HCT116 (cell line): Measurements from ENCODE around the gene TBX2.

Experiments
- ATF3 ChIP-seq: IDR thresholded peaks from 2 replicates; pipeline ENCODE4 v1.6.1; 2012
- EGR1 ChIP-seq: IDR thresholded peaks from 2 replicates; pipeline ENCODE4 v1.6.1; 2012; ENCODE audit warnings: low read depth
- EZH2 ChIP-seq: fragments of 200-600 bp; sonication (generic); IDR thresholded peaks from 2 replicates; pipeline ENCODE4 v1.6.1; 2017; ENCODE audit warnings: antibody characterized with exemption, mixed run types
- MAX ChIP-seq: IDR thresholded peaks from 2 replicates; pipeline ENCODE4 v1.6.1; 2012
- POLR2A ChIP-seq: IDR thresholded peaks from 2 replicates; pipeline ENCODE4 v1.7.0; 2011; ENCODE audit warnings: borderline replicate concordance; ENCODE audit not compliant: insufficient read depth, insufficient read length; ENCODE audit errors: extremely low read depth
- POLR2AphosphoS5 ChIP-seq: IDR thresholded peaks from 2 replicates; pipeline ENCODE4 v1.6.1; 2011; ENCODE audit warnings: mild to moderate bottlenecking, low read depth, low read length, moderate library complexity
- SIN3A ChIP-seq: IDR thresholded peaks from 2 replicates; pipeline ENCODE4 v1.6.1; 2012; ENCODE audit warnings: low read depth
- TCF7L2 ChIP-seq: IDR thresholded peaks from 2 replicates; pipeline ENCODE4 v1.7.0; 2011; ENCODE audit warnings: borderline replicate concordance, inconsistent platforms; ENCODE audit not compliant: insufficient read depth, insufficient read length; ENCODE audit errors: extremely low read depth
- YY1 ChIP-seq: IDR thresholded peaks from 2 replicates; pipeline ENCODE4 v1.6.1; 2011; ENCODE audit warnings: low read length, low read depth, moderate library complexity, mild to moderate bottlenecking; ENCODE audit not compliant: insufficient replicate concordance; ENCODE audit errors: extremely low read depth
- ZBTB33 ChIP-seq: IDR thresholded peaks from 2 replicates; pipeline ENCODE4 v1.6.1; 2011; ENCODE audit warnings: mild to moderate bottlenecking, low read length, moderate library complexity; ENCODE audit not compliant: insufficient replicate concordance; ENCODE audit errors: extremely low read depth
- ZFX ChIP-seq: fragments of 450-650 bp; IDR thresholded peaks from 2 replicates; pipeline ENCODE4 v1.6.1; 2017
- ZNF274 ChIP-seq: fragments of 200-500 bp; sonication (Bioruptor generic); IDR thresholded peaks from 2 replicates; pipeline ENCODE4 v1.6.1; 2014; ENCODE audit warnings: mild to moderate bottlenecking, low read depth, low read length, inconsistent platforms
- TF ChIP-seq, protein P1 (sequence below), 3 experiments: fragments of 200-600 bp in 1 of 3; sonication (generic) in 1 of 3; IDR thresholded peaks in 2 of 3; conservative IDR thresholded peaks in 1 of 3; 2 replicates each; pipeline ENCODE4 v1.5.1; 2012 to 2017; ENCODE audit warnings: low read depth in 2 of 3, low read length in 2 of 3, antibody characterized with exemption in 1 of 3, borderline replicate concordance in 1 of 3, control low read depth in 1 of 3, mild to moderate bottlenecking in 1 of 3, mixed read lengths in 1 of 3, mixed run types in 1 of 3, moderate library complexity in 1 of 3; ENCODE audit not compliant: insufficient read depth in 1 of 3
- TF ChIP-seq, protein P2 (sequence below): IDR thresholded peaks from 2 replicates; pipeline ENCODE4 v1.6.1; 2012; ENCODE audit warnings: low read depth

DNA sequence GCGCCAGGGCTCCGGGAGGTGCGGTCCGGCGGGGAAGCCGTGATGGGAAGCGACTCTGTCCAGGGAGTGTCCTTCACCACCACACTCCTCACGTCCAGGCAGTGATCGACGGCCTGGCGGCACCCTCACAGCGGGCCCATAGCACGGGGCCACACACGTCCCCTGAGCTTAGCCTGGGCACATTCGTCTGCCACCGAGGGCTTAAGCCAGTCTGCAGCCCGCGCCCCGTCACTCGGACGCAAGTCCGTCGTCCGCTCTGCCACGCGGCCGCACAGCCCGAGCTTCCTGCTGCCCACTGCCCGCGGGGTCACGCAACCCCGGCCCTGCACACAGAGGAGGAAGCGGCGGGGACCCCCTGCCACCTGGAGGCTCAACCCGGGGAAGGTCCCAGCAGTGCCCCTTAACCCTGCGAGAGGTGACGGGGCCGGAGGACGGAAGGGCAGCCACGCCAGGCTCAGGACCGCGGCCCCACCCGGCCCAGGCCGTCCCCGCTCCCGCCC, 3.0 kb upstream of the TBX2 start:
- TF ChIP-seq, protein P1, sequence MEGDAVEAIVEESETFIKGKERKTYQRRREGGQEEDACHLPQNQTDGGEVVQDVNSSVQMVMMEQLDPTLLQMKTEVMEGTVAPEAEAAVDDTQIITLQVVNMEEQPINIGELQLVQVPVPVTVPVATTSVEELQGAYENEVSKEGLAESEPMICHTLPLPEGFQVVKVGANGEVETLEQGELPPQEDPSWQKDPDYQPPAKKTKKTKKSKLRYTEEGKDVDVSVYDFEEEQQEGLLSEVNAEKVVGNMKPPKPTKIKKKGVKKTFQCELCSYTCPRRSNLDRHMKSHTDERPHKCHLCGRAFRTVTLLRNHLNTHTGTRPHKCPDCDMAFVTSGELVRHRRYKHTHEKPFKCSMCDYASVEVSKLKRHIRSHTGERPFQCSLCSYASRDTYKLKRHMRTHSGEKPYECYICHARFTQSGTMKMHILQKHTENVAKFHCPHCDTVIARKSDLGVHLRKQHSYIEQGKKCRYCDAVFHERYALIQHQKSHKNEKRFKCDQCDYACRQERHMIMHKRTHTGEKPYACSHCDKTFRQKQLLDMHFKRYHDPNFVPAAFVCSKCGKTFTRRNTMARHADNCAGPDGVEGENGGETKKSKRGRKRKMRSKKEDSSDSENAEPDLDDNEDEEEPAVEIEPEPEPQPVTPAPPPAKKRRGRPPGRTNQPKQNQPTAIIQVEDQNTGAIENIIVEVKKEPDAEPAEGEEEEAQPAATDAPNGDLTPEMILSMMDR (IDR thresholded peaks at IDR 0.05 in 2 of 3, conservative IDR thresholded peaks at IDR 0.05 in 1 of 3; ENCODE audit: borderline replicate concordance in 1 of 3, insufficient read depth in 1 of 3, low read depth in 2 of 3, low read length in 2 of 3): no peak
- TF ChIP-seq MAX (no peak), ATF3 (no peak), EZH2 (no peak), YY1 (no peak), POLR2A (no peak), ZNF274 (no peak), POLR2AphosphoS5 (no peak), EGR1 (no peak), ZFX (no peak), TCF7L2 (no peak), SIN3A (no peak), ZBTB33 (no peak)
- TF ChIP-seq, protein P2, sequence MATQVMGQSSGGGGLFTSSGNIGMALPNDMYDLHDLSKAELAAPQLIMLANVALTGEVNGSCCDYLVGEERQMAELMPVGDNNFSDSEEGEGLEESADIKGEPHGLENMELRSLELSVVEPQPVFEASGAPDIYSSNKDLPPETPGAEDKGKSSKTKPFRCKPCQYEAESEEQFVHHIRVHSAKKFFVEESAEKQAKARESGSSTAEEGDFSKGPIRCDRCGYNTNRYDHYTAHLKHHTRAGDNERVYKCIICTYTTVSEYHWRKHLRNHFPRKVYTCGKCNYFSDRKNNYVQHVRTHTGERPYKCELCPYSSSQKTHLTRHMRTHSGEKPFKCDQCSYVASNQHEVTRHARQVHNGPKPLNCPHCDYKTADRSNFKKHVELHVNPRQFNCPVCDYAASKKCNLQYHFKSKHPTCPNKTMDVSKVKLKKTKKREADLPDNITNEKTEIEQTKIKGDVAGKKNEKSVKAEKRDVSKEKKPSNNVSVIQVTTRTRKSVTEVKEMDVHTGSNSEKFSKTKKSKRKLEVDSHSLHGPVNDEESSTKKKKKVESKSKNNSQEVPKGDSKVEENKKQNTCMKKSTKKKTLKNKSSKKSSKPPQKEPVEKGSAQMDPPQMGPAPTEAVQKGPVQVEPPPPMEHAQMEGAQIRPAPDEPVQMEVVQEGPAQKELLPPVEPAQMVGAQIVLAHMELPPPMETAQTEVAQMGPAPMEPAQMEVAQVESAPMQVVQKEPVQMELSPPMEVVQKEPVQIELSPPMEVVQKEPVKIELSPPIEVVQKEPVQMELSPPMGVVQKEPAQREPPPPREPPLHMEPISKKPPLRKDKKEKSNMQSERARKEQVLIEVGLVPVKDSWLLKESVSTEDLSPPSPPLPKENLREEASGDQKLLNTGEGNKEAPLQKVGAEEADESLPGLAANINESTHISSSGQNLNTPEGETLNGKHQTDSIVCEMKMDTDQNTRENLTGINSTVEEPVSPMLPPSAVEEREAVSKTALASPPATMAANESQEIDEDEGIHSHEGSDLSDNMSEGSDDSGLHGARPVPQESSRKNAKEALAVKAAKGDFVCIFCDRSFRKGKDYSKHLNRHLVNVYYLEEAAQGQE: no peak
